Mucosa of stomach (tissue), 1 donor: ENCODE measurements around the gene ZHX3.
"Not testable (repeated sequence)": the region's sequence is repeated elsewhere in the genome, so short reads cannot be mapped to it uniquely, and the experiment has no call there.

Experiments
- H3K27me3 ChIP-seq: one replicate; pipeline ENCODE4 v1.7.0; 2013; ENCODE audit warnings: mild to moderate bottlenecking, low read length; ENCODE audit not compliant: control insufficient read depth, insufficient read depth
- H3K36me3 ChIP-seq: one replicate; pipeline ENCODE4 v1.7.0; 2013; ENCODE audit warnings: low read length; ENCODE audit not compliant: control insufficient read depth, insufficient read depth
- H3K4me1 ChIP-seq: one replicate; pipeline ENCODE4 v1.7.0; 2013; ENCODE audit warnings: mild to moderate bottlenecking, low read length; ENCODE audit not compliant: control insufficient read depth, insufficient read depth
- H3K4me3 ChIP-seq: one replicate; pipeline ENCODE4 v1.7.0; 2013; ENCODE audit warnings: low read length
- H3K9ac ChIP-seq: one replicate; pipeline ENCODE4 v1.7.0; 2013; ENCODE audit warnings: mild to moderate bottlenecking, low read length, moderate library complexity
- H3K9me3 ChIP-seq: one replicate; pipeline ENCODE4 v1.7.0; 2013; ENCODE audit warnings: mild to moderate bottlenecking, low read length, moderate library complexity; ENCODE audit not compliant: control insufficient read depth
- donor health status: Pancreatic carcinoma.

The ZHX3 gene

DNA sequence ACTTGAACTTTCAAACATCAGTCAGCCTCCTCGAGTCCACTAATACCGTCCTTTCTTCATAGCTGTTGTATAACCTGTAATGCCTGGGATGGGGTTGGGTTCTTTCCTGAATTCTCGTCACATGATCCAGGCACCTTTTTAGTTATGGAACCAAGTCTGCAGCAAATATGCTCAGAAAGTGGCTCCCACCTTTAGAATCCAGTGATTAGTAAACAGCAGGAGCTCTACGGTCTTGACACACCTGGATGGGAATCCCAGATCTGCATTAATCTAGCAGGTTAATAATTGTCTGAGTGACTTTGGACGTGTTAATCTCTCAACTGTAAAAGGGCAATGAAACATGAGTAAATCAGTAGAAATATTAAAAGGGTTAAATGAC is 729 bp upstream of the ZHX3 start:
- no peak overlapping the region for H3K4me3 ChIP-seq
- H3K9ac ChIP-seq, result peak overlapping the region; percentile 56
- no peaks in the 10 kb centered on the region for H3K9me3 ChIP-seq
- H3K4me1 ChIP-seq, result peaks cover 32% of the 10 kb centered on the region
- no peaks in the 10 kb centered on the region for H3K27me3 ChIP-seq
- no peaks in the 10 kb centered on the region for H3K36me3 ChIP-seq

DNA sequence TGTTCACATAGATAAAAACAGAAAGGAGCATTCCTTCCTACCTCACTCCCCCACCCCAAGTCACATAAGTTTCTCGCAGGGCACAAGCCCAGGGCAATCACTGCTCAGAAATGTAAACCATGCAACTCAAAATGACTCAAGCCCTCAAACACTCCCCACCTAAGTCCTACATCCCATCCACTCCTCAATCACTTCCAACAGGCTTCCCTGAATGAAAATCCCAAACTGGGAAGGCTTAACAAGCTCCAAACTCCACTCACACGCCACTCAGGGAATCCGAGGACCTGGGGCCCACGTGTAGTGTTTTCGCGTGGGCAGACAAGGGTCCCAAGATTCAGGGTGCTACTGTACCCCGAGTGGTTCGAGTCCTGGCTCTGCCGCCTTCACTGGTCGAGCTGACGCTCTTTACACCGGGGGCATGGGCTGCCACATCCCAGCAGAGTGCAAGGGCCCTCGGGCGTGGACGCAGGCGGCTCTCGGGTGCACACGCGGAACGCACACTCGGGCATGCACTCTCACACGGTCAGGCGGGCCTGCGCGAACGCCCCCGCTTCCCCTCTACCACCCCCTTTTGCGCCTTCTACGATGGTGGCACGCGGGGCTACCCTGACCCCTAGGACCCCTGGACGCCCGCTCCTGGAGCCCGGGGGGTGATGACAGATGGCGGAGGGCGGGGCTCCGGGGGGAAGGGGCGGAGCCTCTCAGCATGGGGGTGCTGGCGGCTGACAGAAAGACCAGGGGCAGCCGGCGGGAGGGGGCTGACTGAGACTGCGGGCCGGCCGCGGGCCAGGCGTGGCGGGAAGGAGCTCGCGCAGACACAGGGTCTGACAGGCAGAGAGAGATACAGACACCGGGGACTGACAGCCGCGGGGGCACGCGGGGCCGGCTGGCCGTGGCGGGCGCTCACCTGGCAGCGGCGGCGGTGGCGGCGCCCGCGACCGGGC is 657 bp downstream of the ZHX3 start:
- Histone ChIP-seq H3K4me3 (peak overlapping the region; percentile 62), H3K9me3 (no peaks in the 10 kb centered on the region), H3K4me1 (peaks cover 26% of the 10 kb centered on the region), H3K9ac (peak overlapping the region; percentile 76), H3K27me3 (no peaks in the 10 kb centered on the region), H3K36me3 (no peaks in the 10 kb centered on the region)

DNA sequence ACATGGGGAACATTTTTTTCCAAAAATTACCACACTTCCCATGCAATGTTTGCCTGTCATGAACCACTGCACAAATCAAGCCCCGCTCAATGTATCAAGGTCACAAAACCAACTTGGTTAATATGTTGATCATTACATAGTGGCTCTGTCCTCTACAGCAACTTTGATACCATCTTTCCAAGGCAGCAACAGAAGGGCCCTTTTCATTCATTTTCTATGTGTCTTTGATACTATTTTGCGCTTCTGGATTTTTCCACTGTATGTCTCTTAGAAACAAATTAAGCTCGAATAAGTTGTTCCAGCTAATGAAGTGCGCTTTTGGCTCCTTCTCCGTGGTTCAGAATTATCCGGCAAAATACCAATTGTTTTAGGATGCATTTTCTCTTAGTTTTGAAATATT is 1.5 kb downstream of the ZHX3 start:
- H3K36me3 ChIP-seq, result no peaks in the 10 kb centered on the region
- peaks cover 21% of the 10 kb centered on the region for H3K4me1 ChIP-seq
- no peaks in the 10 kb centered on the region for H3K27me3 ChIP-seq
- H3K4me3 ChIP-seq, result no peak overlapping the region
- peak overlapping the region; percentile 76 for H3K9ac ChIP-seq
- no peaks in the 10 kb centered on the region for H3K9me3 ChIP-seq

DNA sequence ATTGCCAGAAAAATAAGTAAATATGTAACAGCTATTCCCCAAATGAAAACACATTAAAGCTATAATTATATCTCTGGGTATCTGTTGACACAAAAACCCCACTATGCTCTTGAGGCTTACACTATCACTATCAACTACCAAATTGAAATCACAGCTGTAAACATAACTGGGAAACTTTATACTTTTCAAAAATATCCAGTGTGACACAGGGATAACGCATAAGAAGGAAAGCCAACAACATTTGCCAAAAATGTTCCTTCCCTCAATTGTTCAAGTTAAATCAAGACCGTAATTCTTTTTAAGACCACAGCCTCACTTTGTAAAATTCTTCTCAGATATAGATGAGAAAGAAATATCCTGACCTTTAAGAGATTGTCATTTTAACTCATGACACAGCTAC is 3.1 kb downstream of the ZHX3 start:
- no peak overlapping the region for H3K4me3 ChIP-seq
- no peaks in the 10 kb centered on the region for H3K9me3 ChIP-seq
- peaks cover 18% of the 10 kb centered on the region for H3K4me1 ChIP-seq
- H3K36me3 ChIP-seq, result no peaks in the 10 kb centered on the region
- H3K9ac ChIP-seq, result no peak overlapping the region
- no peaks in the 10 kb centered on the region for H3K27me3 ChIP-seq

DNA sequence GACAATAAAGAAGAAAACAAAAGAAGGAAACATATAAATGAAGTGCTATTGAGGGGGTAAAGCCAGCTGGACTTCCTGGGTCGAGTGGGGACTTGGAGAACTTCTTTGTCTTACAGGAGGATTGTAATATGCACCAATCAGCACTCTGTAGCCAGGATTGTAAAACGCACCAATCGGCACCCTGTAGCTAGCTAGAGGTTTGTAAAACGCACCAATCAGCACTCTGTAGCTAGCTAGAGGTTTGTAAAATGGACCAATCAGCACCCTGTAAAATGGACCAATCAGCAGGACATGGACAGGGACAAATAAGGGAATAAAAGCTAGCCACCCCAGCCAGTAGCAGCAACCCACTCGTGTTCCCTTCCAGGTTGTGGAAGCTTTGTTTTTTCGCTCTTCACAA is 5.5 kb downstream of the ZHX3 start:
- H3K9ac ChIP-seq, H3K27me3 ChIP-seq, H3K4me3 ChIP-seq, H3K36me3 ChIP-seq, H3K9me3 ChIP-seq: not testable (repeated sequence)
- peaks cover 22% of the 10 kb centered on the region for H3K4me1 ChIP-seq

DNA sequence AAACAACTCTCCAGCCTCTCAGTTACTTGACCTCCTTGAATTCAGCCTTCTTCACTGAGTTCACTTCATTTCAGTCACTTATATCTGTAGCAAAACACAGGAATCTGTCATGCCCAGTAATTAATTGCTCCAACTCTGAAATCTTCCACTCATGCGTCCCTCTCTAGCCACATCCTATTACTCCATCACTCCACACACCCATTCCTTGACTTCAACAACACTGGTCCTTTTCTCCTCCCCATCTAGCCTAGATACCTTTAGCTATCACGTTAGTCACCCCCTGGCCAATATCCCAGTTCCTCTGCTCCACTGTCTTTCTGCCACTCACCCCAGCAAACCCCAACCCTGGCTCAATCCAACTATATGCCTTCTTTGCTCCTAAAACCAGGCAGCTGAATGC is 7.7 kb downstream of the ZHX3 start:
- H3K4me3 ChIP-seq, result no peak overlapping the region

DNA sequence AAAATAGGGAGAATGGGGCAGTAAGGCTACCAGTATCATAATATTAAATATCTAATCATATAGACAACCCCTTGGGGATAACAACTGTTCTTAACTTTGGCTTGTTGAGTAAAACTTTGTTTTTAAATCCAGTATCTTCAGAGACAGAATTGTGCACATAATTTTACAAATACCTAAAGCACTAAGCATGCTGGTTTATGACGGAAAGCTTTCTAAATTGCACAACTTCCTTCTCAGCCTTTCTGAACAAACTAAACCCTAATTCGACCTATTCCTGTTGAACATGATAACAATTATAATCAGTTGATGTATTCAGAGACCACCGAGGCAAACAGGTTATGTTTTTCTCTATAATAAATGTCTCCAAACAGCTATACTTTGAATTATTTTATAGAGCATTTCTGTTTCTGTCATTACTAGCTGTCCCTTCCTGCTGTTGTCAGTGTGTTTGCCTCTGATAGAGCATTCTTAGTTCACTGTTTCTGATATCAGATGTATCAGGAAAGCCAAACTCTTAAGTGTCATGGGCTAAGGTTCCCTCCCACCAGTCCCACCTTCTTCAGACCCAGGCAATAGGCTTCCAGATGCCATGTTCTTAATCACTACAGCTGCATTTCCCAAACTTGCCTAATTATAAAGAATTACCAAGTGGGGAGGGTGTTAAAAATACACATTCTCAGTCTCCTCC is 8.7 kb downstream of the ZHX3 start:
- H3K4me1 ChIP-seq, result peaks cover 16% of the 10 kb centered on the region
- no peaks in the 10 kb centered on the region for H3K36me3 ChIP-seq
- H3K9me3 ChIP-seq, result no peaks in the 10 kb centered on the region
- no peak overlapping the region for H3K9ac ChIP-seq
- H3K27me3 ChIP-seq, result no peaks in the 10 kb centered on the region
- H3K4me3 ChIP-seq, result no peak overlapping the region

More for the DNA sequence above, 7.7 kb downstream of the ZHX3 start:
- H3K4me1 ChIP-seq, result peaks cover 16% of the 10 kb centered on the region
- no peaks in the 10 kb centered on the region for H3K9me3 ChIP-seq
- no peak overlapping the region for H3K9ac ChIP-seq
- no peaks in the 10 kb centered on the region for H3K27me3 ChIP-seq
- H3K36me3 ChIP-seq, result no peaks in the 10 kb centered on the region

DNA sequence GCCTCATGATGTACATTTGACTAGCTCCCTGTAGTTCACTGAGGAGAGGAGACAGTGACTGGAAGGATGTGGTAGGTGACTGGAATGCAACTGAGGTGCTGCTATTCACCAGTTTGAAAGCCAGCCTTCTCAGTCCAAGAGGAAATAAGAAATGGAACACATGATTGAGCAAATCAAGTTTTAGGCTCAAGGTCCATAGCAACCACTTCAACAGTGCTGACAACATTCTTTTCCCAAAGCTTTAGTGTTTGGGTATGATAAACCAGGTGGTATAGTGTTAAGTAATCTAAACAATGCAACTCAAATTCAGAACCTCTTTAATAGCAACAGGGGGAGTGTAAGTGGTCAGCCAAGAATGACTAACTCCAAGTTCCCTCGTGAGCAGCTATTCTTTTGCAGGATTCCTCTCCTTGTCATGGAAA is 9.2 kb downstream of the ZHX3 start:
- Histone ChIP-seq H3K36me3 (no peaks in the 10 kb centered on the region), H3K9me3 (no peaks in the 10 kb centered on the region), H3K4me3 (no peak overlapping the region), H3K27me3 (no peaks in the 10 kb centered on the region), H3K9ac (no peak overlapping the region), H3K4me1 (peaks cover 16% of the 10 kb centered on the region)

DNA sequence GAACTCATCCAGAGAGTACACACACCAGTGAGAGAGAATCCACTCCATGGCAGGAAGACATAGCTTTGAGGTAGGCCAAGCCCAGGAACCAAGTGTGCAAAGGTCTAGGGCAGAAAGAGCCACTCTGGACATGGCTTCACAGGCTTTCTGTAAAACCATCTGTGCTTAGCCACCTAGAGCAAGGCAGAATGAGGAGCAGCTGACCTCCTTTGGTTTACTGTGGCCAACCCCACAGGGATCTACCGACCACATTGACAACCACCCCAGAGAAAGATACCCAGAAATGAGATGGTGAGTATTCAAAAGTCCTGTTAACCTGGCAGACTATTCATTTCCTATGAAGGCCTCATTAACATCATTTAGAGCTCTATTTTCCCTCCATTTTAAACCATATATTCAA is 10.5 kb downstream of the ZHX3 start:
- Histone ChIP-seq H3K4me1 (peaks cover 16% of the 10 kb centered on the region), H3K9ac (no peak overlapping the region)

DNA sequence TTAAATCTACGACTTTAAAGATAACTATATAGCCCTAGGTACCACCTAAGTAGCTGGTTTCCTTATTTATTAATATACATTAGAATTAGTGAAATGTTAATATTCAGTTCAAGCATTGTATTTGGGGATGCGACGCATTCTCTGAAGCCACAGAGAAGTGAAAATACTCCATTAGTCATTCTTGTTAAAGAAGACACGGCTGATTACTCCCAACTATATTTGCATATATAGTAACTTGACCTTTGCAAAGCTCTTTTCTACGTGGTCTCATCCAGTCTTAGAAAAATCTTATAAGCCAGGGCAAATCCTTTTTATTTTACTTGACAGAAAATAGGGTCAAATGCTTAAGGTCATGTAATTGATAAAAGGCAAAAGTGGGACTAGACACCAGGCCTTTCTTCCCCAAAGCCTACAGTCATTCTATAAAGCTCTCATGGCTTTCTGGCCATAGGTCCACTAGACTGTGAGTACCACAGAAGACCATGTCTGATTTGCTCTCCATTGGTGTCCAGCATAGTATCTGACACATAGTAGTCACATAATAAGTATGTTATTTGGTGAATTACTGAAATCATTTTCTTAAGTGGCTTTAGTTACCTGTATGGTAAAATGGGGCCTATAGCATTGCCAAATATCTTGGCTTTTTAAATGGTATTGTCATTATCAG is 11.3 kb downstream of the ZHX3 start:
- peaks cover 16% of the 10 kb centered on the region for H3K4me1 ChIP-seq
- H3K4me3 ChIP-seq, result no peak overlapping the region

More for the DNA sequence above, 10.5 kb downstream of the ZHX3 start:
- Histone ChIP-seq H3K9me3 (no peaks in the 10 kb centered on the region), H3K27me3 (no peaks in the 10 kb centered on the region), H3K36me3 (no peaks in the 10 kb centered on the region), H3K4me3 (no peak overlapping the region)

DNA sequence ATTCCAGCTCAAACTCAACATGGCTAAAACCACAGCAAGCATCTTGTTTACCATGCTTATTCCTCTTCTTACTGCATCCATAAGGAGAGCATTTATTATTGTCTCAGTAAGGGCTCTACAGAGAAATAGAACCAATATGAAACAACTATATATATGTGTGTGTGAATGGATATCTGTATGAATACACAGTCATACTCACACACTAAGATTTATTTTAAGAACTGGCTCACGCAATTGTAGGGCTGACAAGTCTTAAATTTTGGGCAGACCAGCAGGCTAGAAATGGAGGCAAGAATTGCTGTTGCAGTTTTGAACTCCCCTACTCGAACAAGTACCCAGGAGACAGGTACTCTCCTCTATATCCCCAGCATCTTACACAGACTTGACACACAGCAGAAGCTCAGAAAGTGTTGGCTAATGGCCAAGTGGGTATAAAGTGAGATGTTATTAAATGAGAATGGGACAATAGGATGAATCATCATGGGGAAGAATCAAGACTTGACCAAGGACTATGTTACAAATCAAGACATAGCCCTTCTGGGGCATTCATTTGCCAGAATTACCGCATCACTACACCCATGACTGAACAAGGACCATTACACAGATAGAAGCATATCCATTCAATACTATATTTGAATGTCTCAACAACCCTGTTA is 13.0 kb downstream of the ZHX3 start:
- Histone ChIP-seq H3K9ac (no peak overlapping the region), H3K9me3 (no peaks in the 10 kb centered on the region), H3K36me3 (no peaks in the 10 kb centered on the region), H3K27me3 (no peaks in the 10 kb centered on the region), H3K4me1 (peaks cover 13% of the 10 kb centered on the region), H3K4me3 (no peak overlapping the region)

More for the DNA sequence above, 11.3 kb downstream of the ZHX3 start:
- no peak overlapping the region for H3K9ac ChIP-seq
- no peaks in the 10 kb centered on the region for H3K9me3 ChIP-seq
- no peaks in the 10 kb centered on the region for H3K27me3 ChIP-seq
- H3K36me3 ChIP-seq, result no peaks in the 10 kb centered on the region
